ENCODE data around the gene AGAP1. TPM values are rescaled to one million over a fixed set of nuclear protein-coding genes. Genes with fewer than 3 reads are reported as not detected.

Gene AGAP1
- total RNA-seq, 1 donor = 18.5 TPM

GRCh38 chr2:235960011-235960715, 466.3 kb downstream of the AGAP1 start:
- Histone ChIP-seq H3K4me2 (ENCODE audit: insufficient read depth, low read length) (no peak overlapping the region), H3K27me3 (ENCODE audit: insufficient read depth, low read length) (no peaks in the 10 kb centered on the region), H3K36me3 (ENCODE audit: insufficient read depth, low read length) (no peaks in the 10 kb centered on the region), H3K27ac (ENCODE audit: low read depth, low read length) (no peak overlapping the region), H2AFZ (ENCODE audit: low read length) (no peak overlapping the region), H3K4me1 (ENCODE audit: insufficient read depth, low read length) (no peaks in the 10 kb centered on the region), H3K9me3 (ENCODE audit: low read depth, low read length) (no peaks in the 10 kb centered on the region), H3K4me3 (ENCODE audit: insufficient read depth, low read length) (no peak overlapping the region), H4K20me1 (ENCODE audit: insufficient read depth, low read length) (no peaks in the 10 kb centered on the region), H3K79me2 (ENCODE audit: insufficient read depth, low read length) (no peaks in the 10 kb centered on the region)
- TF ChIP-seq CTCF (IDR thresholded peaks at IDR 0.05; ENCODE audit: extremely low read depth, low read depth, low read length) = no peak
- no peak for DNase-seq (ENCODE audit: insufficient read length, low spot score, missing footprints)

- Histone ChIP-seq H3K36me3 (ENCODE audit: insufficient read depth, low read length) (no peaks in the 10 kb centered on the region), H3K4me3 (ENCODE audit: insufficient read depth, low read length) (no peak overlapping the region), H2AFZ (ENCODE audit: low read length) (no peak overlapping the region), H3K27me3 (ENCODE audit: insufficient read depth, low read length) (no peaks in the 10 kb centered on the region), H3K4me1 (ENCODE audit: insufficient read depth, low read length) (no peaks in the 10 kb centered on the region), H3K79me2 (ENCODE audit: insufficient read depth, low read length) (no peaks in the 10 kb centered on the region), H3K4me2 (ENCODE audit: insufficient read depth, low read length) (no peak overlapping the region), H4K20me1 (ENCODE audit: insufficient read depth, low read length) (no peaks in the 10 kb centered on the region), H3K27ac (ENCODE audit: low read depth, low read length) (no peak overlapping the region), H3K9me3 (ENCODE audit: low read depth, low read length) (no peaks in the 10 kb centered on the region)
- DNase-seq (ENCODE audit: insufficient read length, low spot score, missing footprints) = no peak
- TF ChIP-seq CTCF (IDR thresholded peaks at IDR 0.05; ENCODE audit: extremely low read depth, low read depth, low read length) = no peak
These were observed 467.1 kb downstream of the AGAP1 start for GRCh38 chr2:235960716-235961640.

GRCh38 chr2:235961711-235962110, 467.9 kb downstream of the AGAP1 start:
- TF ChIP-seq CTCF (IDR thresholded peaks at IDR 0.05; ENCODE audit: extremely low read depth, low read depth, low read length) = no peak
- DNase-seq (ENCODE audit: insufficient read length, low spot score, missing footprints) = no peak

More at GRCh38 chr2:235961711-235962110, 467.9 kb downstream of the AGAP1 start:
- no peak overlapping the region for H3K4me3 ChIP-seq (ENCODE audit: insufficient read depth, low read length)
- H3K79me2 ChIP-seq (ENCODE audit: insufficient read depth, low read length) = no peaks in the 10 kb centered on the region
- H3K9me3 ChIP-seq (ENCODE audit: low read depth, low read length) = no peaks in the 10 kb centered on the region
- no peaks in the 10 kb centered on the region for H3K27me3 ChIP-seq (ENCODE audit: insufficient read depth, low read length)
- no peak overlapping the region for H3K4me2 ChIP-seq (ENCODE audit: insufficient read depth, low read length)
- no peaks in the 10 kb centered on the region for H3K36me3 ChIP-seq (ENCODE audit: insufficient read depth, low read length)
- no peak overlapping the region for H2AFZ ChIP-seq (ENCODE audit: low read length)
- no peaks in the 10 kb centered on the region for H4K20me1 ChIP-seq (ENCODE audit: insufficient read depth, low read length)
- H3K27ac ChIP-seq (ENCODE audit: low read depth, low read length) = no peak overlapping the region
- no peaks in the 10 kb centered on the region for H3K4me1 ChIP-seq (ENCODE audit: insufficient read depth, low read length)
